ENCODE results near the gene PARVG. TPM values are rescaled to one million over a fixed set of nuclear protein-coding genes. Genes with fewer than 3 reads are reported as not detected.

The PARVG gene
- total RNA-seq, 1 donor from 2014 or later, result not detected

DNA sequence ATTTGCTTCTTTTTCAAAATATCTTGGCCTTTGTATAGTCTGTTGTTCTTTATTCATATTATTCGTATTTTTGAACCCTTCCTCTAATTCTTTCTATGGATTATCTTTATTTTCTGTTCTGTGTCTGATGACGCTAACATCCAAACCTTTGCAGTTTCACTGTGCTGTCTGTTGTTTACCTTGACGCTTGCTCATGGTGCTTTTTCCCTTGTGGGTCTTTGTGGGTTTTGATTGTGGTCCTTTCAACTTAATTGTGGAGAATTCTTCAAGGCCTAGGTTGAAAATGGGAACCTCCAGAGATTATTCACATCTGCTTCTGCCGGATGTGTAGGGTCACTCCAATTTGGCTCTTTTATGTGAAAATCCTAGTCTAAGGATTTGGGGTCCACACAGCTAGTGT is 34.6 kb downstream of the PARVG start:
- H3K36me3 Mint-ChIP-seq (ENCODE audit: unreplicated experiment), result no peaks in the 10 kb centered on the region
- TF ChIP-seq CTCF (IDR thresholded peaks at IDR 0.05; ENCODE audit: partially characterized antibody, unreplicated experiment), result no peak
- no peak for DNase-seq
- H3K4me1 Mint-ChIP-seq (ENCODE audit: low read depth, unreplicated experiment), result peaks cover 20% of the 10 kb centered on the region
- no peak overlapping the region for H3K27ac Mint-ChIP-seq (ENCODE audit: unreplicated experiment)
- peaks cover 3% of the 10 kb centered on the region for H3K27me3 Mint-ChIP-seq (ENCODE audit: unreplicated experiment)
- peaks cover 3% of the 10 kb centered on the region for H3K9me3 Mint-ChIP-seq (ENCODE audit: unreplicated experiment)
- no peak overlapping the region for H3K4me3 Mint-ChIP-seq (ENCODE audit: unreplicated experiment)

GRCh38 chr22:44217346-44217745 is 36.6 kb downstream of the PARVG start:
- H3K27ac Mint-ChIP-seq (ENCODE audit: unreplicated experiment), result no peak overlapping the region
- DNase-seq, result no peak
- H3K36me3 Mint-ChIP-seq (ENCODE audit: unreplicated experiment), result no peaks in the 10 kb centered on the region
- TF ChIP-seq CTCF (IDR thresholded peaks at IDR 0.05; ENCODE audit: partially characterized antibody, unreplicated experiment), result no peak
- H3K4me1 Mint-ChIP-seq (ENCODE audit: low read depth, unreplicated experiment), result peaks cover 8% of the 10 kb centered on the region
- no peaks in the 10 kb centered on the region for H3K27me3 Mint-ChIP-seq (ENCODE audit: unreplicated experiment)
- H3K4me3 Mint-ChIP-seq (ENCODE audit: unreplicated experiment), result no peak overlapping the region
- no peaks in the 10 kb centered on the region for H3K9me3 Mint-ChIP-seq (ENCODE audit: unreplicated experiment)

DNA sequence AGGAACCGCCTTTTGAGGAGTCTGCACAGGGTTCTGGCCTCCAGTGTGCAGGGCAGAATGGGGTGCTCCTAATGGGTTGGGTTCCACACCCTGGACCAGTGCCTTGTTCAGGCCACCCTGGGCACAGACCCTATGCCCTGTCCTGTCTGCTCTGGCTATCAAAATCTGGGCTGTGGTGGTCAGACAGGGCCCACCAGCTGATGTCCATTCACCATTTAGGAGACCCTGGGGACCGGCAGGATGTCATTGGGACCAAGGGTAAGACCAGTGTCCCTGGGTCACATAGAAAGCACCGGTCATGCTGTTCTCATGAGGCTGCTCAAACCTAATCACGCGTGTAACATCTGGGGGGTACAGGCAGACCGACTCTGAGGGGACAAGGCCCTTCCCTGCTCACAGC is 37.3 kb downstream of the PARVG start:
- Mint-ChIP-seq H3K27ac (ENCODE audit: unreplicated experiment) (no peak overlapping the region), H3K27me3 (ENCODE audit: unreplicated experiment) (peaks cover 1% of the 10 kb centered on the region)
- TF ChIP-seq CTCF (IDR thresholded peaks at IDR 0.05; ENCODE audit: partially characterized antibody, unreplicated experiment), result no peak

DNA sequence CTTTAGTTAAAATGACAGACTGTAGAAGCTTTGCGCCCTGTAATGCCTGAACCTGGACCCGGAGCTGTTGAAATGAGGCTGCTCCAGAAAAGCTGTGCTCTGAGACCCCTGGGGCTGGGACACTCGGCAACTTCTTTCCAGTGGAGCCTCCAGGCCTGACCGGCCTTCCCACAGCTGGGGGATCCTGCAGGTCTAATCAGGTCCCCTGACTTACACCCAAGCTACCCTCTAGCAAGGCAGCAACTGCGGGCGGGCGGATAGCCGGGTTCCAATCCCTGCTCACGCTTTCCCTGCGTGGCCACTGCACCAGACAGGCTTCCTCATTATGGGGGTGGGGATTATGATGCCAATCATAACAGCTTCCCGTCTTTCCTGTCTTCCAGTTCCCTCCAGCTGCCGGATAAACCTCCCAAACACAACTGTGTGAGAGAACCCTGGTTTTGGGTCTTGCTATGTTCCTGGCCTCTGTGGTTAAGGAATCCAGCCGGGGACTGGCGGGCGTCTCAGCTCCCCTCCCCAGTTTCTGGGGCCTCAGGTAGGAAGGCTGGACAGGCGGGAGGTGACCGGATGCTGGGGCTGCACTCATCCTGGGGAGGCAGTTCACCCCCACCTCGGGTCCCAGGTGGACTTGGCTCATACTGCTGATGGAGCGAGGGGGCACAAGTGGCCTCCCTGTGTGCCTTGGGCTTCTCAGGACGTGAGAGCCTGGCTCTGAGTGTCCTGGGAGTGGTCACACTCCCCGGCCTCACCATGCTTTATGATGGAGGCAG is 38.6 kb downstream of the PARVG start:
- no peaks in the 10 kb centered on the region for H3K9me3 Mint-ChIP-seq (ENCODE audit: unreplicated experiment)
- TF ChIP-seq CTCF (IDR thresholded peaks at IDR 0.05; ENCODE audit: partially characterized antibody, unreplicated experiment), result no peak
- H3K27ac Mint-ChIP-seq (ENCODE audit: unreplicated experiment), result no peak overlapping the region
- peaks cover 1% of the 10 kb centered on the region for H3K27me3 Mint-ChIP-seq (ENCODE audit: unreplicated experiment)
- no peak overlapping the region for H3K4me3 Mint-ChIP-seq (ENCODE audit: unreplicated experiment)
- peaks cover 8% of the 10 kb centered on the region for H3K4me1 Mint-ChIP-seq (ENCODE audit: low read depth, unreplicated experiment)
- no peak for DNase-seq
- no peaks in the 10 kb centered on the region for H3K36me3 Mint-ChIP-seq (ENCODE audit: unreplicated experiment)

More for the DNA sequence above, 37.3 kb downstream of the PARVG start:
- Mint-ChIP-seq H3K4me3 (ENCODE audit: unreplicated experiment) (no peak overlapping the region), H3K9me3 (ENCODE audit: unreplicated experiment) (no peaks in the 10 kb centered on the region), H3K36me3 (ENCODE audit: unreplicated experiment) (no peaks in the 10 kb centered on the region), H3K4me1 (ENCODE audit: low read depth, unreplicated experiment) (peaks cover 8% of the 10 kb centered on the region)
- no peak for DNase-seq

Data from glutamatergic neuron (in vitro differentiated cells).